Muscle layer of duodenum (tissue), 2 donors: Measurements from ENCODE around the gene MICAL2.

Experiments used
- H3K27ac ChIP-seq: one replicate; pipeline ENCODE4 v1.7.0; 2013; ENCODE audit warnings: mild to moderate bottlenecking, low read length
- H3K27me3 ChIP-seq: one replicate; pipeline ENCODE4 v1.7.0; 2013; ENCODE audit warnings: low read depth, mild to moderate bottlenecking, control low read depth, low read length
- H3K36me3 ChIP-seq, 2 donors: one replicate each; pipeline ENCODE4 v1.7.0; 2013; ENCODE audit warnings: low read length in 2 of 2, control low read depth in 1 of 2, mild to moderate bottlenecking in 1 of 2; ENCODE audit not compliant: insufficient read depth in 2 of 2, control insufficient read depth in 1 of 2
- H3K4me1 ChIP-seq, 2 donors: one replicate each; pipeline ENCODE4 v1.7.0; 2013; ENCODE audit warnings: low read length in 2 of 2, mild to moderate bottlenecking in 2 of 2, control low read depth in 1 of 2, moderate library complexity in 1 of 2; ENCODE audit not compliant: insufficient read depth in 2 of 2, control insufficient read depth in 1 of 2
- H3K4me3 ChIP-seq, 2 donors: one replicate each; pipeline ENCODE4 v1.7.0; 2013; ENCODE audit warnings: low read length in 2 of 2, low read depth in 1 of 2, mild to moderate bottlenecking in 1 of 2
- H3K9me3 ChIP-seq, 2 donors: one replicate each; pipeline ENCODE4 v1.7.0; 2013; ENCODE audit warnings: low read length in 2 of 2, control low read depth in 1 of 2, mild to moderate bottlenecking in 1 of 2; ENCODE audit not compliant: control insufficient read depth in 1 of 2
- donor health status: healthy.

MICAL2 gene

DNA sequence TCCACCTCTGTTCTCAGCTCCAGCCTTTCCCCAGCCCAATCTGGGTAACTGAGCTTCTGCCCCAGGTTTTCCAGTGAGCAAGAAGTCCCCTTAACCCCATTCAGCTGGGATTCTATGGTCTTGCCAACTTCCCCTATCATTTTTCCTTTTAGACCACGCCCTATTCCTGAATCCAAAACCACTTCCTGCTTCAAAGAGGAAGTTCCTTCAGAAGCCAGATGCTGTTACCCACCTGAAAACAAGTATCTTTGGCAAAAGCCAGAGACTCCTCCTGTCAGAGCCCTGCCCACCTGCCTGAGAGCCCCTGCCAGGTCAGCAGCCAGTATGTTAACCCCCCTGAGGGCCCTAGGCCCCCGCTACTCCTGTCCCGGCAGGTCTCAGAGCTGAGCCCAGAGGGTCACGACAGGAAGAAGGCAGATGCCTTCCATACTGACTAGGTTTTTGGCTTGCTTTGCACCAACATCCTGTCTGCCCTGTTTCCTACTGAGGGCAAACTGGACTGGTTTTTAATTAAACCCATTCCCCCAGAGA lies 20.3 kb upstream of the MICAL2 start:
- Histone ChIP-seq H3K4me1 (peaks cover 25 to 39% of the 10 kb centered on the region in 2 donors), H3K27ac (peak overlapping the region; percentile 81), H3K4me3 (no peak overlapping the region)

DNA sequence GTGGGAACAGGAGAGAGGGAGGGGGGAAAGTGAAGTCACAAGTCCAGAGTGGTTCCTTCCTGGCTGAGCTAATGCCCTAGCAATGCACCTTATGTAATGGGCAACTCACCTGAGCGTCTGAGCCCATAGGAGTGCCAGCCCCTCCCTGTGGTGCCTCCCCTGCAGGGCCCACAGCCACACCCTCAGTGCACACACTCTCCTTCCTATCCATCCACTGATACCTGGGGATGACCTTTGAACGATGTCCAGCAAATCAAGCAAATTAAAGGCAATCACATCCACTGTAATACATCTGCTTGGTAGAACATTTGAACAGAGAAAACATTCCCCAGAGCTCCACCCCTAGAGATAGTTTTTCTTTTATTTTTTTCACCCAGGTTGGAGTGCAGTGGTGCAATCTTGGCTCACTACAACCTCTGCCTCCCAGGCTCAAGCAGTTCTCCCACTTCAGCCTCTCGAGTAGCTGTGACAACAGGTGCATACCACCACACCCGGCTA lies 19.6 kb upstream of the MICAL2 start:
- Histone ChIP-seq H3K9me3 (no peaks in the 10 kb centered on the region), H3K4me3 (no peak overlapping the region), H3K27me3 (no peaks in the 10 kb centered on the region), H3K36me3 (no peaks in the 10 kb centered on the region), H3K27ac (peak overlapping the region; percentile 81), H3K4me1 (peaks cover 25 to 37% of the 10 kb centered on the region in 2 donors)

More for the DNA sequence above, 20.3 kb upstream of the MICAL2 start:
- no peaks in the 10 kb centered on the region for H3K36me3 ChIP-seq
- no peaks in the 10 kb centered on the region for H3K27me3 ChIP-seq
- no peaks in the 10 kb centered on the region for H3K9me3 ChIP-seq

DNA sequence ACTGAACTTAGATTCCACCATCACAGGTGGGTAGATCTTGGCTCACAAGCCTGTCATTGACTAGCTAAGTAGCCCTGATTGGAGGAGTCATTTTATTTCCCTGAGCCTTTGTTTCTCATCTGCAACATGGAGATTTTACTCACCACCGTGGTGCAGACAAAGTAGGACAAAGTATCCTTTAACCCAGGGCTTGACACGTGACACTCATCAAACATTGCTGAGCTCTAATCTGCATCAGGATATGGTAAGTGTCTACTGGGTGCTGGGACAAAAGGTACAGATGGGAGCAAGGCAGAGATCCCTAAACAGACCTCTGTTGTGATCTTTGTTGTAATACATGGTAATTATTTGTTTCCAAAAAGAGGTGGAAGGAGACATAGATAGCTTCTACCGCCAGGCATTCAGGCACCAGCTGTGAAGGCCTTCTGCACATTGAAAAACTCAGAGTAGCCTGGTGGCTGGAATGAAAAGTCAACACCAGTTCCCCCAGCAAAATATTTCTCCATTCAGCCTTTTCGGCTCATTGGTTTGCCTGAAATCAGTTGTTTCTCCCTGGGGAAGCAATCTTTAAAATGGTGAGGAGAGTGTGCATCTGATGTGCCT lies 18.3 kb upstream of the MICAL2 start:
- H3K4me3 ChIP-seq: no peak overlapping the region
- no peaks in the 10 kb centered on the region for H3K36me3 ChIP-seq
- peak overlapping the region; percentile 28 for H3K27ac ChIP-seq
- H3K4me1 ChIP-seq: peaks cover 17 to 26% of the 10 kb centered on the region in 2 donors
- no peaks in the 10 kb centered on the region for H3K27me3 ChIP-seq
- no peaks in the 10 kb centered on the region for H3K9me3 ChIP-seq

DNA sequence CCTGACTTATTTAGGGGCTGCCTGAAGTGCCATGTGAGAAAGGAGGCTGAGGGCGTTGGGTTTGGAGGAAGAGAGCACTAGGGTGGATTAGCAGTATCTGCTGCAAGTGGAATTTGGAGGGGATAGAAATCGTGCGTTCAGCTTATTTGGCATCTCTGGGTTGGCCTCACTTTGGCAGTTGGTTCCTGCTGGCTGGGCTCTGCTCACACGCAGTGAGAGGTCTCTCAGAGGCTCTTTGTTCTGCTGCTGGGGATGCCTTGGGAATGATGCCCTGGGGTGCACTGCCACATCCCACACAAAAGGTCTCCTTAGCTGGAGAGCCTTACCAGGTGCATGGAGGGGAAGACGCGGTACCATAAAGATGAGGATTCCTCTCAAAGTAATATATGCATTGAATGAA lies 17.7 kb upstream of the MICAL2 start:
- no peaks in the 10 kb centered on the region for H3K27me3 ChIP-seq
- H3K9me3 ChIP-seq: no peaks in the 10 kb centered on the region
- H3K36me3 ChIP-seq: no peaks in the 10 kb centered on the region
- H3K27ac ChIP-seq: no peak overlapping the region
- H3K4me3 ChIP-seq: no peak overlapping the region
- H3K4me1 ChIP-seq: peaks cover 16 to 20% of the 10 kb centered on the region in 2 donors

DNA sequence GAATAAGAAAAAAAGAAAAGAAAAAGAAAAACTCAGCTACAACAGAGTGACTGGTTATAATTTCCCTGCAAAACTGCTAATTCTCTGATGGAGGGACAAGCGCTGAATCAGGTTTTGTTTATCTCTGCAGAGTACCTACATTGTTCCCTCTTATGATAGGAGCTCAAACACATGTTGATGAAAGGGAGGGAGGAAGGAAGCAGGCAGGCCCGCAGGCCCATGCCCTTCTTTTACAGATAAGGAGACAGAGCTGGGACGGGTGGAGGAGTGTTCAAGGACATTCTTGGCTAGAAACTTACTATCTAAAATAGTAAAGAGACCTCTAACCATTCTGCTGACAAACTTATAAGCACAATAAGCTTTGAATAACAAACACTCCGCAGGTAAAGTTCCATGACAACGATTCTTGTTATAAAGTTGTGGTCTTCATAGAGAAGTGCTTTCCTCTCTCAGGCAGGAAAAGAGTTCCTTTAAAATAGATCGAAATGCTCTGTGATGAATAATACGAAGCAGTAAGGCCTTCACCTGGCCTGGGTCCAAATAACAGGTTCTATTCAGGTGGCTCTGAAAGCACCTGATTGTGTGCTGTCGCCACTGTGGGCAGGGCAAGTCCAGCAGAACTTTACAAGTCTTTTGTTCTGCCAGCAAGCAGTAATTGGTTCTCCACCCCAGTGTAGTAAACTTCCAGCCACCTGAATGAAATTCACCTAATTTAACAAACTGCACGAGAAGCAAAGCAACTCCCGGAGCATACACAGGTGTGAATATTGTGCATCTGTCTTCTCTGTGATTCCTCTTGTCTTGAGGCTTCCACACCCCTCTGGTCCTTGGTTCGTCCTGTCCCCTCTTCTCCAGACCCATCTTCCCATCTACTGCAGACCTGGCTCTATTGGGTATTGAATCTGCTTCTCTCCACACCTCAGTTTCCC lies 15.3 kb upstream of the MICAL2 start:
- Histone ChIP-seq H3K36me3 (no peaks in the 10 kb centered on the region), H3K4me1 (peaks cover 3 to 8% of the 10 kb centered on the region in 2 donors), H3K27ac (no peak overlapping the region), H3K27me3 (no peaks in the 10 kb centered on the region), H3K4me3 (no peak overlapping the region), H3K9me3 (no peaks in the 10 kb centered on the region)

DNA sequence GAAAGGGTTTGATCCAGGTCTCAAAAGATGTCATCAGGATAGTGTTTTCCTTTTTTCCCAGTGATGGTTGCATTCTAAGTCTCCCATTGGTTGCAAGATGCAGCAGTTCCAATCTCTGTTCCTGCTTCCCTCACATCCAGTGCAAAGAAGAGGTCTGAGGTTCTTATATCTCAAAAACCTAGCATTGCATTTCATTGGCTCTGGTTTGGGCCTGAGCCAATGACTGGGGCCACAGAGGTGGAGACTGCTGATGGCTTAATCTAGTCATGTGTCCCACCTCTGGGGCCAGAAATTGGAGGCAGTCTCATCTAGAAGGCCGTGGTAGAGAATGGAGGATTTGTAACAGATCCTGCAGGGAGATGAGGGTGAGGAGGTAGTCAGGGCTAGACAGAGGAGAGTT lies 13.2 kb upstream of the MICAL2 start:
- no peaks in the 10 kb centered on the region for H3K36me3 ChIP-seq
- no peaks in the 10 kb centered on the region for H3K9me3 ChIP-seq
- no peak overlapping the region for H3K27ac ChIP-seq
- H3K27me3 ChIP-seq: no peaks in the 10 kb centered on the region
- H3K4me3 ChIP-seq: no peak overlapping the region
- no peaks in the 10 kb centered on the region for H3K4me1 ChIP-seq

DNA sequence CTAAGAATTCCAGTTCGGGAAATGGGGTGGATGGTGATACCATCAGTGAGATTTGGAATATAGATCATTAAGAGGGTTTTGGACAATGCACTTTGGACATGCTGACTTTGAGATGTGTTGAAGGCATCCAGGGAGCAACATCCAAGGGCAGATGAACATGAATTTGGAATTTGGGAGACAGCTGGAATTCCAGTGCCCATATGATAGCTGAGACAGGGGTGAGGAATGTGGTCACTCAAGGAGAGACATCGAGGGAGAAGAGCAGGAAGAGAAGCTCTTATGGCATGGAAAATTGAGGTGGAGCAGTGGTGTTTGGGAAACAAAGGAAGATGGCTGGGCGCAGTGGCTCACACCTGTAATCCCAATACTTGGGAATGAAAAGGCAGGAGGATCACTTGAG lies 11.8 kb upstream of the MICAL2 start:
- H3K9me3 ChIP-seq: no peaks in the 10 kb centered on the region

DNA sequence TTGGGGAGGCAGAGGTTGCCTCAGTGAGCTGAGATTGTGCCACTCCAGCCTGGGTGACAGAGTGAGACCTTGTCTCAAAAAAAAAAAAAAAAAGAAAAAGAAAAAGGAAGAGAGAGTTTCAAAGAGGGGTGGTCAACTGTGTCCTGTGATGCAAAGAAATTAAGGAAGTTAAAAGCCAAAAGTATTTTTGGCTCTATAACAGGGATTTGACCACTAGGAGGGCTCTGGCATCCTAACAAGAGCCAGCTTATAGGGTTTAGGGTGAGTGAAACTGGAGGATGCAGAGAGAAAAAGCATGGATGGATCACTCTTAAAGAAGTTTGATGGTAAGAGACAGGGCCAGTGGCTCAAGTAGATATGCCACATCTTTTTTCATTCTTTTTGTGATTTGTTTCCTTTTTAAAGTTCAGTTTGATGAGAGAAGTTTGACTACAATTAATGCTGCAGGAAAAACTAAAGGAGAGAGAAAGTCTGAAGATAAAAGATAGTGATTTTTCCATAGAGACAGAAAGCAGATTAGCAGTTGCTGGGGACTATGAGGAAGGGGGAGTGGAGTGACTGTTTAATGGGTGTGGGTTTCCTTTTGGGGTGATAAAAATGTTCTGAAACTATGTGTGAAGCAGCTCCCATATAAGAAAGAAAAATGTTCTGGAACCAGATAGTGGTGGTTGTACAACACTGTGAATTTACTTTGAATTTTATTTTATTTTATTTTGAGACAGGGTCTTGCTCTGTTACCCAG lies 11.1 kb upstream of the MICAL2 start:
- Histone ChIP-seq H3K27ac (no peak overlapping the region), H3K9me3 (no peaks in the 10 kb centered on the region), H3K4me1 (no peaks in the 10 kb centered on the region)

More for the DNA sequence above, 11.8 kb upstream of the MICAL2 start:
- H3K4me1 ChIP-seq: no peaks in the 10 kb centered on the region
- no peak overlapping the region for H3K27ac ChIP-seq
- no peaks in the 10 kb centered on the region for H3K27me3 ChIP-seq
- H3K4me3 ChIP-seq: no peak overlapping the region
- no peaks in the 10 kb centered on the region for H3K36me3 ChIP-seq

DNA sequence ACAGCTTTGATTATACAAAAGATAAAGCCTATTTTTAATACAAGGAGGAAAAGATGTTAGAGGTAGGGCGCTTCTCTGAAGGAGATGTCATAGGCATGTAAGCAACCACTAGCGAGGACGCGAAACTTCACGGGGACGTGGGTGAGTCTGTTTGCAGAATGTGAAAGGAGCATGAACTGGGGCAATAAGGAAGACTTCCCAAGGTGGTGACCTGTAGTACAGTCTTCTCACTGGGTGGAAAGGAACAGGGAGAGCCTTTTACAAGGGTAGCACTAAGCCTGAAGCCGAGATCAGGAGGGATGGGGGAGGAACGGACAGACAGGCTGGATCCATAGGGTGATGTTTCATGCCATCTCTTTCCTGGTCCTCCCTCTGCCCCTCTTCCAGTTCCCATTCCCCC lies 10.0 kb upstream of the MICAL2 start:
- Histone ChIP-seq H3K4me3 (no peak overlapping the region), H3K36me3 (no peaks in the 10 kb centered on the region), H3K27me3 (no peaks in the 10 kb centered on the region), H3K9me3 (no peaks in the 10 kb centered on the region), H3K4me1 (no peaks in the 10 kb centered on the region), H3K27ac (no peak overlapping the region)

More for the DNA sequence above, 11.1 kb upstream of the MICAL2 start:
- H3K4me3 ChIP-seq: no peak overlapping the region
- no peaks in the 10 kb centered on the region for H3K36me3 ChIP-seq
- no peaks in the 10 kb centered on the region for H3K27me3 ChIP-seq

DNA sequence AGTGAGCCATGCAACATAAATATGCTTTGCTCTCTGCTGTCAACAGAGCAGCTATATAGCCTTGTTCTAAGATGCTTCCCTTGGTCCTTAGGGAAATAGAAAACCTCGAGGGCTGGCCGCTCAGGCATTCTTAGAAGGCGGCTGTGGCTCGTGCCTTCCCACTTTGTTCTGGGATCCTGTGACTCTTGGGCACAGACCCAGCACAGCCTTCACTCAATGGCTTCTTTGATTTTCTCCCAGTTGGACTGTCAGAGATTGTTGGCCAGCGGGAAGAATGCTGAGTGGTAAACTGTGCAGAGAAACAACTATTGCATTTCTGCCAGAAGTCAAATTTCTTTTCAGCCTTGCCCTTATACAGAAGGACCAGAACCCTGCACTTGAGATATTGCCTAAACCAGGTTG lies 9.5 kb upstream of the MICAL2 start:
- no peaks in the 10 kb centered on the region for H3K4me1 ChIP-seq
- H3K9me3 ChIP-seq: no peaks in the 10 kb centered on the region
- no peak overlapping the region for H3K4me3 ChIP-seq
- H3K36me3 ChIP-seq: no peaks in the 10 kb centered on the region
- H3K27ac ChIP-seq: no peak overlapping the region
- no peaks in the 10 kb centered on the region for H3K27me3 ChIP-seq

DNA sequence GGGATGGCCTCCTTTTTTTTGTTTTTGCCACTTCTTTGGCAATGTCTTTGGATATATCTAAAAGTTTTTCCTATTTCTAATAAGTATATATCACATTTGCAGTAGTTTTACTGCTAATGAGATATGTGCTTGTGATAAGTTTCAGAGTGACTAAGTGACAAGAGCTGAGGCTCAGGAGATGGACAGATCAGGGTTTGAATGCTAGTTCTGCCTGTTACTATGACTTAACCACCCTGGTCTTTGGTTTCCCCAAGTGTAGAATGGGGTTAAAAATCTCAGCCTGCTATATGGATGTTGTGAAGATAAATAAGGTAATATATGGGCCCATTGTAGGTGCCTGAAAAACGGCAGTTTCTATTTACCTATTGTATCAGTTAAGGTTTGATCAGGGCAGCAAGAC lies 9.1 kb upstream of the MICAL2 start:
- no peak overlapping the region for H3K27ac ChIP-seq
- no peak overlapping the region for H3K4me3 ChIP-seq
- no peaks in the 10 kb centered on the region for H3K36me3 ChIP-seq
- no peaks in the 10 kb centered on the region for H3K4me1 ChIP-seq
- no peaks in the 10 kb centered on the region for H3K9me3 ChIP-seq
- no peaks in the 10 kb centered on the region for H3K27me3 ChIP-seq
